ENCODE results near the gene WDR86. TPM values are rescaled to one million over a fixed set of nuclear protein-coding genes. Genes with fewer than 3 reads are reported as not detected.

WDR86 gene
- total RNA-seq, 2 experiments from 2014 or later: 0.26 to 0.32 TPM

DNA sequence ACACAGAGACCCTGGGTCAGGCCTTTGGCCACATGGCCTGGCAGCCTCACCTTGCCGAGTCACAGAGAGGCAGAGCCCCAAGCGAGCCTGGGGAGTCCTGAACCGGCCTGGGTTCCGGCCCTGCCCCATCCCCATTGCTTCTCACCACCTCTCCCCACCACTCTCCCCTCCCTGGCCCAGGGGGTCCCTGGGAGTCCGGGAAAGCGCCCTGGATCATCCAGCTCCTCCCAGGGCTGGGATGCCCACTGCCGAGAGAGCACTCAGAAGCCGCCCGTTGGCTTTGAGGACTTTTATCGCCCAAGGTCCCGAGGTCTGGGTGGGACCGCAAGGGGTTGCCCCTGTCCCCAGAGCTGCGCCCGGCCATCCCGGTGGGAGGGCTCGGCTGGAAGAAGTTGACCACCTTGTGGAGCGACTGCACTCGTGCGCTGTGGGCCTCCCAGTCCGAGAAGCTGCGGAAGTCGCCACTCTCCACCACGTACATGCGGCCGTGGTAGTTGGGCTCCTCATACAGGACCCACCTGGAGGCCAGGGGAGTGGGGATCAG lies 22.0 kb upstream of the WDR86 start:
- H3K36me3 Mint-ChIP-seq (ENCODE audit: low read depth): no peaks in the 10 kb centered on the region
- DNase-seq: no peak
- peaks cover under 1% of the 10 kb centered on the region for H3K27me3 Mint-ChIP-seq (ENCODE audit: low read depth)
- no peaks in the 10 kb centered on the region for H3K9me3 Mint-ChIP-seq (ENCODE audit: insufficient read depth)
- no peak overlapping the region for H3K4me3 Mint-ChIP-seq
- no peak overlapping the region for H3K27ac Mint-ChIP-seq
- H3K4me1 Mint-ChIP-seq (ENCODE audit: low read depth): peaks cover 55% of the 10 kb centered on the region
- ChIA-PET CTCF (interaction anchor here (3.2 kb wide), 1 partner anchor 17 kb away, joined by 25 read pairs; no protein-coding TSS in a partner anchor), POLR2A (interaction anchor here (1.1 to 1.5 kb wide), 2 partner anchors 16 to 20 kb away, joined by 3 read pairs; no protein-coding TSS in a partner anchor)
- no peak for ATAC-seq

DNA sequence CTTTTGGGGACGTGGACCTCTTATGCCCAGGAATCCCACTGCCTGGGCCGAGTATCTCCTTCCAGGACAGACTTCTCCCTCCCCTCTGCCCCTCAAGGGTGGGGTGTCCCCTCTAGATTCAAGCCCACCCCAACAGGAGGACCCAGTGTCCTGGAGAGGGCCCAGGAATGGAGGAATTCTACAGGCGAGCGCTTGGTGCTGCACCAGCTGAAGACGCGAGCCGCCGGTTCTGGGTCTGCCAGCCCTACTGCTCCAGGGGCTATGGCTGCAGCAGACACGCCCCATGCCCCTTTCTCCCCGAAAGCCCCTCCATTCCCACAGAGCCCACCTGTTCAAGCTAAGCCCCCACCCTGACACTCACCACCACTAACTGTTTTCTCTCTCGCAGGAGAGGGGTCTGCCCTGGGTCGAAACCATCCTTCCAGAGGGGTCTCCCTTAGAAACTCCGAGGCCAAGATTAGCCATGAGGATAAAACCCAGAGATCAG lies 21.5 kb upstream of the WDR86 start:
- CTCF ChIA-PET: no interaction called here
- DNase-seq (no peak), ATAC-seq (no peak)
- Mint-ChIP-seq H3K27me3 (ENCODE audit: low read depth) (peaks cover 5% of the 10 kb centered on the region), H3K27ac (no peak overlapping the region), H3K36me3 (ENCODE audit: low read depth) (no peaks in the 10 kb centered on the region), H3K9me3 (ENCODE audit: insufficient read depth) (no peaks in the 10 kb centered on the region), H3K4me1 (ENCODE audit: low read depth) (peaks cover 55% of the 10 kb centered on the region), H3K4me3 (no peak overlapping the region)
- POLR2A ChIA-PET: interaction anchor here (1.1 kb wide), 1 partner anchor 19 kb away, joined by 3 read pairs; no protein-coding TSS in a partner anchor

GRCh38 chr7:151430391-151431205 lies 20.8 kb upstream of the WDR86 start:
- no peak for DNase-seq
- ChIA-PET POLR2A (interaction anchor here (1.0 to 1.1 kb wide), 2 partner anchors 18 to 67 kb away, joined by 3 read pairs; no protein-coding TSS in a partner anchor), CTCF (interaction anchor here (0.9 to 1.6 kb wide), 5 partner anchors 12 to 78 kb away, joined by 3 to 13 read pairs (median 4); partner anchors contain the start of gene WDR86)
- no peak for ATAC-seq
- H3K9me3 Mint-ChIP-seq (ENCODE audit: insufficient read depth): no peaks in the 10 kb centered on the region
- H3K36me3 Mint-ChIP-seq (ENCODE audit: low read depth): no peaks in the 10 kb centered on the region
- H3K27me3 Mint-ChIP-seq (ENCODE audit: low read depth): peaks cover 5% of the 10 kb centered on the region
- H3K4me3 Mint-ChIP-seq: peak overlapping the region; percentile 44
- no peak overlapping the region for H3K27ac Mint-ChIP-seq
- H3K4me1 Mint-ChIP-seq (ENCODE audit: low read depth): peaks cover 55% of the 10 kb centered on the region

DNA sequence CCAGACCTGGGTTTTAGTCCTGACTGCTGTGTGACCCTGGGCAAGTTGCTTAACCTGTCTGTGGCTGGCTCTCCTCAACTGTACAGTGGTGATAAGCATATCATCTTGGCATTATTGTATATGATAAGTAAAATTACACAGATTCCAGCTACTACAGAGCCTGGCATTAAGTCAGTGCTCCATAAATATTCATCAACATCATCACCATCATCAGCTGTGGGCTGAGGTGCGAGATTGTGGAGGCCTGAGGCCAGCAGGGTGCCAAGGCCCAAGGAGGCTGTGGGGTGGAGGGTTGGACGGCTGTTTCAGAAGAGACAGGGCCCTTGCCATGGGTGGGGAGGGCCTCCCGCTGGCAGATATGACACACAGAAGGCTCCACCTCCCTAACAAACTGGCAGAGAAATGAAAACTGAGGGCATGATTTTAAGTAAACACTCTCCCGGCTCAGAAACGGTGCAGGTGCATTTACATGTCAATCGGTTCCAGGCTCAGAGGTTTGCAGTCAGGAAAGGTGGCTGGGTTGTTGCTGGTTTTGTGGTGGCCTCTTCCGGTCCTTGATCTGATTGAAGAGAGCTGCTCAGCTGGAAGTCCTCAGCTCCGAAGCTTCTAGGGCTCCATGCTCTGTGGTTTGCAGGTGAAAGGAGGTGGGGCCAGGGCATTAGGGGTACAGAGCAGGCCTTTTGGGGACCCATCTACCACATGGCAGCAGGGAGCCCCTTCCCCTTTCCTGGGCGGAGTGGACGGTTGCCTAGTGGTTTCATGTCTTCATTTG lies 19.9 kb upstream of the WDR86 start:
- Mint-ChIP-seq H3K27me3 (ENCODE audit: low read depth) (peaks cover 8% of the 10 kb centered on the region), H3K4me1 (ENCODE audit: low read depth) (peaks cover 55% of the 10 kb centered on the region), H3K27ac (peak overlapping the region; percentile 88), H3K4me3 (peak overlapping the region; percentile 44), H3K9me3 (ENCODE audit: insufficient read depth) (no peaks in the 10 kb centered on the region), H3K36me3 (ENCODE audit: low read depth) (no peaks in the 10 kb centered on the region)
- peak; percentile 84 for DNase-seq
- ChIA-PET POLR2A (interaction anchor here (1.0 kb wide), 1 partner anchor 66 kb away, joined by 3 read pairs; no protein-coding TSS in a partner anchor), CTCF (interaction anchor here (0.9 to 1.6 kb wide), 5 partner anchors 11 to 77 kb away, joined by 3 to 13 read pairs (median 4); partner anchors contain the start of gene WDR86)
- peak; percentile 74 for ATAC-seq

DNA sequence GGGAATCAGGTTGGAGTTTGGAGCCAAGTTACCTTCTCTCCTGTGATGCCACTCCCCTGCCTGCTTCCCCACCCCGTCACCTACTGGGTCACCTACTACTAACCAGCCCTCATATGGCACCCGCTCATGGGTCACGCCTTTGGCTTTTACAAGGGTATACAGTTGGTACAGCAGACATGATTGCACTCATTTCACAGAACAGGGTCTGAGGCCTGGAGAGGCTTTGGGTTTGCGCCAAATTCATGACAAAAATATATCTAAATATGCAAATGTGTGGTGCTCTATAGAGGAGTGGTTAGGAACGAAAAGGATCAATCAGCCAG lies 19.4 kb upstream of the WDR86 start:
- CTCF ChIA-PET: interaction anchor here (1.4 kb wide), 1 partner anchor 61 kb away, joined by 8 read pairs; no protein-coding TSS in a partner anchor
- ATAC-seq: no peak

DNA sequence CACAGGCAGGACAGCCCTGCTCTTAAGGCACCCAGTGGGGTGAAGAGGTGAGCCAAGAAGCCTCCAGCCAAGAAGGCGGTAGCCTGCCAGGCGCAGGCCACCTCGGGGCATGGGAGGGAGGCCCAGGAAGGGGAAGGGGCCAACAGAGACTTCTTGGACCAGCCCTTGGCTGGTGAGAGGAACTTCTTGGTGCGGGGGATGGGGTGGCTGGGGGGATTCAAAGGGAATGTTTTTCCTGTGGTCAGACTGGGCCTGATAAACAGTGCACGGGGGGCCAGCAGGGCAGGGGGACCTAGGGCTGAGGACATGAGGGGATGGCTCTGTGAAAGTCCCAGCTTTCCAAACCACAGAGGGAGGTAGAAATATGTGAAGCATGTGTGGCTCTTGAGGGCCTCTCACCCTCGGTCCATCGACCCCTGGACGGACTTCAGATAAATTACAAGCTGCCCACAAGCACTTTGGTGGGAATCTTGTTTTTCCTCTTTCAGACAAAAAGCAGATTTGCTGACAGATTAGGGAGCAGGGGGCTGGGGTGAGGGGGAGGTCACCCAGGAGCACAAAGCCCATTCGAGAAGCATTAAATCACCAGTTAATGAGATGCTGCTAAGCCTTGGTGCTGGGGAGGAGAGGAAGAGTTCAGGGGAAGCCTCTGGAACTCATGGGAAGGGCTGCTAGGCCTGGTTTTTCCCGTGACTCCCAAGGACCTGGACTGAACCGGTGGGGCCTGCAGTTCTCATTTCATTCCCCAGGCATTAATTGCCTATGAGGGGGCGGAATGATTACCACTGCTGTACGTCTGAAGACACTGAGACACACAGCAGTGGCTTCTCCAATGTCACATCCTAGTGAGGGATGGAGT lies 18.8 kb upstream of the WDR86 start:
- no peak for DNase-seq
- CTCF ChIA-PET: interaction anchor here (1.2 to 1.4 kb wide), 2 partner anchors 13 to 60 kb away, joined by 3 to 8 read pairs; no protein-coding TSS in a partner anchor
- H3K27ac Mint-ChIP-seq: peak overlapping the region; percentile 63
- H3K4me3 Mint-ChIP-seq: no peak overlapping the region
- POLR2A ChIA-PET: interaction anchor here (1.1 kb wide), 1 partner anchor 16 kb away, joined by 5 read pairs; no protein-coding TSS in a partner anchor
- peaks cover 12% of the 10 kb centered on the region for H3K27me3 Mint-ChIP-seq (ENCODE audit: low read depth)
- no peaks in the 10 kb centered on the region for H3K9me3 Mint-ChIP-seq (ENCODE audit: insufficient read depth)
- no peak for ATAC-seq
- no peaks in the 10 kb centered on the region for H3K36me3 Mint-ChIP-seq (ENCODE audit: low read depth)
- H3K4me1 Mint-ChIP-seq (ENCODE audit: low read depth): peaks cover 55% of the 10 kb centered on the region

More for the DNA sequence above, 19.4 kb upstream of the WDR86 start:
- no peak for DNase-seq
- Mint-ChIP-seq H3K4me3 (peak overlapping the region; percentile 44), H3K9me3 (ENCODE audit: insufficient read depth) (no peaks in the 10 kb centered on the region), H3K27ac (peak overlapping the region; percentile 88), H3K36me3 (ENCODE audit: low read depth) (no peaks in the 10 kb centered on the region), H3K4me1 (ENCODE audit: low read depth) (peaks cover 55% of the 10 kb centered on the region), H3K27me3 (ENCODE audit: low read depth) (peaks cover 12% of the 10 kb centered on the region)
- POLR2A ChIA-PET: interaction anchor here (1.1 kb wide), 1 partner anchor 15 kb away, joined by 5 read pairs; no protein-coding TSS in a partner anchor

- Mint-ChIP-seq H3K4me3 (no peak overlapping the region), H3K4me1 (ENCODE audit: low read depth) (peaks cover 47% of the 10 kb centered on the region), H3K27me3 (ENCODE audit: low read depth) (peaks cover 12% of the 10 kb centered on the region), H3K36me3 (ENCODE audit: low read depth) (no peaks in the 10 kb centered on the region), H3K9me3 (ENCODE audit: insufficient read depth) (no peaks in the 10 kb centered on the region), H3K27ac (peak overlapping the region; percentile 63)
- DNase-seq (no peak), ATAC-seq (no peak)
- POLR2A ChIA-PET: interaction anchor here (1.1 kb wide), 1 partner anchor 16 kb away, joined by 5 read pairs; no protein-coding TSS in a partner anchor
- CTCF ChIA-PET: interaction anchor here (1.2 kb wide), 1 partner anchor 14 kb away, joined by 3 read pairs; no protein-coding TSS in a partner anchor
These were observed 18.0 kb upstream of the WDR86 start for GRCh38 chr7:151427705-151428377.

- ATAC-seq (no peak), DNase-seq (no peak)
- H3K4me1 Mint-ChIP-seq (ENCODE audit: low read depth): peaks cover 40% of the 10 kb centered on the region
- peaks cover 12% of the 10 kb centered on the region for H3K27me3 Mint-ChIP-seq (ENCODE audit: low read depth)
- ChIA-PET CTCF (interaction anchor here (1.2 kb wide), 1 partner anchor 15 kb away, joined by 3 read pairs; no protein-coding TSS in a partner anchor), POLR2A (no interaction called here)
- H3K4me3 Mint-ChIP-seq: no peak overlapping the region
- no peak overlapping the region for H3K27ac Mint-ChIP-seq
- no peaks in the 10 kb centered on the region for H3K9me3 Mint-ChIP-seq (ENCODE audit: insufficient read depth)
- H3K36me3 Mint-ChIP-seq (ENCODE audit: low read depth): peaks cover under 1% of the 10 kb centered on the region
These were observed 17.3 kb upstream of the WDR86 start for GRCh38 chr7:151426904-151427704.

GRCh38 chr7:151426441-151426903 lies 16.6 kb upstream of the WDR86 start:
- Mint-ChIP-seq H3K9me3 (ENCODE audit: insufficient read depth) (no peaks in the 10 kb centered on the region), H3K4me3 (no peak overlapping the region), H3K36me3 (ENCODE audit: low read depth) (peaks cover 3% of the 10 kb centered on the region), H3K4me1 (ENCODE audit: low read depth) (peaks cover 35% of the 10 kb centered on the region), H3K27me3 (ENCODE audit: low read depth) (peaks cover 17% of the 10 kb centered on the region), H3K27ac (no peak overlapping the region)
- CTCF ChIA-PET: no interaction called here
- no peak for ATAC-seq
- no peak for DNase-seq
- POLR2A ChIA-PET: no interaction called here

Data from activated CD8-positive, alpha-beta T cell treated with anti-CD3 and anti-CD28 coated beads, Interleukin-2, amount 10 ng/mL, durations not matched to agents 7 days and 5 days (primary cell).